ENCODE data around the gene HYAL1.
"Not testable (repeated sequence)": the region's sequence is repeated elsewhere in the genome, so short reads cannot be mapped to it uniquely, and the experiment has no call there.

Gene HYAL1

DNA sequence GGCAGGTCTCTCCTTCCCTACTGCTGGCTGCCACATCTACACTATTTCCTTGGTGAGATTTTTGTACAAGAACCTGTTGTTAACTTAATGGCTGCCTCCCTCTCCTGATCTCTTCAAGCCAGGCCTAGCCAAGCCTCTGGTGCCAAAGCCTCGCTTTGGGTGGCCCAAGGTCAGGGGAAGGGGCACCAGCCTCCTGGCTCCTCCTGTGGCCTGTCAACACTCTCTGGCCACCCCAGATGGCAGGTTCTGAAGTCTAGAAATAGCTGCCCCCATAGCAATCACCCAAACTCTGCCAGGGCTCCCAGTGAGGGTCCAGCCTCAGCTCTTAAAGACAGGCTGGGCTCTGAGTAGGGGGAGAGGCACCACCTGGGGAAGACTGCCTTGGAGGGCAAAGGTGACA lies 16.1 kb downstream of the HYAL1 start:
- TF ChIP-seq ZNF274 (IDR thresholded peaks at IDR 0.05; ENCODE audit: low read depth, low read length) = no peak
- no peak overlapping the region for H3K4me3 ChIP-seq (ENCODE audit: low read length)

DNA sequence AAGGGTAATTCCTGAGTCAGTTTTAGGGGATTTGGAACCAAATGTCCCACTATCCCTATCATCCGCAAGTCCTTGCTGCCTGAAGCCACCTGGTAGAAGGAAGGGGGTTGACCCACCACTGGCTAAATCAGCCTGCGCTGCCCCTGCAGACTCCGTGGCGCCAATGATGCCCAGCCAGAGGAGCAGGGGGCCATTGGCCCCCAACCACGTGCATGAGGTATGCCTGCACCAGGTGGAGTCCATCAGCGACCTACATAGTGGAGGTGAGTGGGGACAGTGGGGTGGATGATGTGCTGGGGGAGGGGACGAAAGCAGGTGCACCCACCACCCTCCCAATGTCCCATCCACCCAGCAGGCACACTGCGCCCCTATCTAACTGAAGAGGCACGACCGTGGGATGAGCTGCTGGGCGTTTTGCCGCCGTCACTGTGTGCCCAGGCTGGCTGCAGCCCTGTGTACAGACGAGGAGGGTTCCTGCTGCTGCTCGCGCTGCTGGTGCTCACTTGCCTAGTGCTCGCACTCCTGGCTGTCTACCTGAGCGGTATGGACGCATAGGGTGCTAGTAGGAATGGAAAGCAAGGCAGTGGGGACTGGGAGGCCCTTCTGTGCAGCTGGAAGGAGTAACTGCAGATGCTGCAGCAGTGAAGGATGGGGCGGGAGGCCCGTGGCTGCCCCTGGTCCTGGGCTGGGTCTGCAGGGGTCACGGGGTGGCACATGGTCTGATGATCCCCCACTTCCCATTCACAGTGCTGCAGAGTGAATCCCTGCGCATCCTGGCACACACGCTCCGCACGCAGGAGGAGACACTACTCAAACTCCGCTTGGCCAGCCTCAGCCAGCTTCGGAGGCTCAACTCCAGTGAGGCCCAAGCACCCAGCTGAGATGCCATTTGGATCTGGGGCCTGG lies 16.8 kb downstream of the HYAL1 start:
- TF ChIP-seq ZNF274 (IDR thresholded peaks at IDR 0.05; ENCODE audit: low read depth, low read length) = no peak
- H3K4me3 ChIP-seq (ENCODE audit: low read length) = no peak overlapping the region

DNA sequence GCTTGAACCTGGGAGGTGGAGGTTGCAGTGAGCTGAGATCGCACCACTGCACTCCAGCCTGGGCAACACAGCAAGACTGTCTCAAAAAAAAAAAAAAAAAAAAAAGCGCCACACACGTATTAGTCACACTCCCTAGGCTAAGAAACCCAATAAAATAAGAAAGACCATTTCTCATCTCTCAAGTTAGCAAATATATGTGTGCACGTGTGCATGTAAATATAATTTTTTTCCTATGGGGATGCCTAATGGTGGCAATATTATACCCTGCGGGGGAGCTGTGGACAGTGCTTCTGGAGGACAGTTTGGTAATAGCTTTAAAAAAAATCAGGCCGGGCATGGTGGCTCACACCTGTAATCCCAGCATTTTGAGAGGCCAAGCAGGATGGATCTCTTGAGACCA lies 19.3 kb downstream of the HYAL1 start:
- not testable (repeated sequence) for H3K4me3 ChIP-seq (ENCODE audit: low read length)

DNA sequence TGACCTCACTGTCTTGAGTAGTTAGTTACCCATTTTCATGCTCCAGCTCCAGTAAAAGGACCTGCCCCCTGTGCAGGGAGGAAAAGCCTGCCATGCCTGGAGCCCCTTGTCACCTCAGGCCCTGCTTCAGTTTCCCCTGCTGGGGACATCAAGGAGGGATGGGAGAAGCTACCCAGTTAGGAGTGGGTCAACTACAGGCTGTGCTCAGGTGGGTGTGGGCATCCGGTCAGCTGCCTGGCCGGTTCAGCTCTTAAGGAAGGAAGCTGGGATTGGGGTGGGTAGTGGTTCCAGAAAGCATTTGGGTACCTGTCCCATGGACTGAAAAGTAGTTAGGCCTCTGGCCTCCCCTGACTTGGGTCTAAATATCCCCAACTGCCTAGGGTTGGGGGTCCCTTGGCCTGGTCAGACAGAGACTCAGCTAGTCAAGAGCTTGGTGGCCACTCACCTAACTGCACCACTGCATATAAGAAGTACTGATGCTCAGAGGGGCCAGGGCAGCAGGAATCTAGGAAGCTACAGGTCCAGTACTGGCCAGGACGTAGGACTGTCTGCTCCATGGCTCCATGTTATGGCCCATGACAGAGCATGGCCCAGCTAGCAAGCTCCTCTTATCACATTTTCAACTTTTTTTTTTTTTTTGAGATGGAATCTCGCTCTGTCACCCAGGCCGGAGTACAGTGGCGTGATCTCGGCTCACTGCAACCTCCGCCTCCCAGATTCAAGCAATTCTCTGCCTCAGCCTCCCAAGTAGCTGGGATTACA lies 23.9 kb downstream of the HYAL1 start:
- no peak overlapping the region for H3K4me3 ChIP-seq (ENCODE audit: low read length)
- no peak for TF ChIP-seq ZNF274 (IDR thresholded peaks at IDR 0.05; ENCODE audit: low read depth, low read length)

- H3K4me3 ChIP-seq (ENCODE audit: low read length) = no peak within 1 kb of the TSS
- no peak for TF ChIP-seq ZNF274 (IDR thresholded peaks at IDR 0.05; ENCODE audit: low read depth, low read length)
Observed at GRCh38 chr3:50278880-50279224, 24.5 kb downstream of the HYAL1 start, which contains the start of gene LSMEM2. Gene LSMEM2 (plus strand): TSS chr3:50279087. CDS start chr3:50279114, 27 bp downstream.

DNA sequence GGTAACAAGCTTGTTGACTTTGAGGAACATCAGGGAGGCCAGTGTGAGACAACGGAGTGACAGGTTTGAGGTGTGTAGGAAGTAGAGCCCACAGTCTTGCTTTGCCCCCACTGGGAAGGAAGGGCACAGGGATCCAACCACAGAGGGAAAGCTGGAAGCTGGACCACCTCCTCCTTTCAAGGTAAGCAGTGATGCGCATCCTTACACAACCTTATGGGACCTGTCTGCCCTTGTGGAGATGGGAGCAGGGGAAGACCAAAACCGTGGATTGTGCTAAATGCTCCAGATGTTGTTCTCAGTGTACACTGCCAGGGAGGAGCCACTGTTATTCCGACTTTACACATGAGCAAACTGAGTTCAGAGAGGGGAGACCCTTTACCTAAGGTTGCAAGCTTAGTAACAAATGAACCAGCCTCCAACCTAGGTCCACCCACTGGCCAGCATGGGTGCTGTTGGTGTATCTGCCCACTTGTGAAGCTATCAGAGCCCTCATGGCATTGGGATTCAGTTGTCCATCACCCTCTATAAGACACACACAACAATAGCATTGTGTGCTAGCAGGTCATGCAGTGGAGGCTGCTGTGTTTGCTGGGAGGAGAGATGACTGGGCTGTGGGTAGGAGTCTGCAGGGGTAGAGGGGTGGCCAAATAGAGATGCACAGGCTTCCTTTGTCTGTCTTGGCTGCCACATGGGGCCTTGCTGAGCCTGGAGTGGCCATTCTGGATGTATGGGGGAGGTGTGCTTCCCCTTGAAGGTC lies 25.1 kb downstream of the HYAL1 start:
- no peak overlapping the region for H3K4me3 ChIP-seq (ENCODE audit: low read length)
- no peak for TF ChIP-seq ZNF274 (IDR thresholded peaks at IDR 0.05; ENCODE audit: low read depth, low read length)

DNA sequence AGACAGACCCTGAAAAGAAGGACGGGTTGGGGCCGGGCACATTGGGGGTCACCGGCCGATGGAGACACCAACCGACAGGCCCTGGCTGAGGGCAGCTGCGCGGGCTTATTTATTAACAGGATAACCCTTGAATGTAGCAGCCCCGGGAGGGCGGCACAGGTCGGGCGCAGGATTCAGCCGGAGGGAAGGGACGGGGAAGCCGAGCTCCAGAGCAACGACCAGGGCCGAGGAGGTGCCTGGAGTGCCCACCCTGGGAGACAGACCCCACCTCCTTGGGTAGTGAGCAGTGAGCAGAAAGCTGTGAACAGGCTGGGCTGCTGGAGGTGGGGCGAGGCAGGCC lies 26.6 kb downstream of the HYAL1 start:
- no peak for TF ChIP-seq ZNF274 (IDR thresholded peaks at IDR 0.05; ENCODE audit: low read depth, low read length)
- H3K4me3 ChIP-seq (ENCODE audit: low read length) = no peak overlapping the region

GRCh38 chr3:50275996-50276761 lies 27.2 kb downstream of the HYAL1 start:
- TF ChIP-seq ZNF274 (IDR thresholded peaks at IDR 0.05; ENCODE audit: low read depth, low read length) = no peak

GRCh38 chr3:50275141-50275995 lies 28.0 kb downstream of the HYAL1 start:
- TF ChIP-seq ZNF274 (IDR thresholded peaks at IDR 0.05; ENCODE audit: low read depth, low read length) = no peak
- no peak overlapping the region for H3K4me3 ChIP-seq (ENCODE audit: low read length)

More at GRCh38 chr3:50275996-50276761, 27.2 kb downstream of the HYAL1 start:
- H3K4me3 ChIP-seq (ENCODE audit: low read length) = no peak overlapping the region

DNA sequence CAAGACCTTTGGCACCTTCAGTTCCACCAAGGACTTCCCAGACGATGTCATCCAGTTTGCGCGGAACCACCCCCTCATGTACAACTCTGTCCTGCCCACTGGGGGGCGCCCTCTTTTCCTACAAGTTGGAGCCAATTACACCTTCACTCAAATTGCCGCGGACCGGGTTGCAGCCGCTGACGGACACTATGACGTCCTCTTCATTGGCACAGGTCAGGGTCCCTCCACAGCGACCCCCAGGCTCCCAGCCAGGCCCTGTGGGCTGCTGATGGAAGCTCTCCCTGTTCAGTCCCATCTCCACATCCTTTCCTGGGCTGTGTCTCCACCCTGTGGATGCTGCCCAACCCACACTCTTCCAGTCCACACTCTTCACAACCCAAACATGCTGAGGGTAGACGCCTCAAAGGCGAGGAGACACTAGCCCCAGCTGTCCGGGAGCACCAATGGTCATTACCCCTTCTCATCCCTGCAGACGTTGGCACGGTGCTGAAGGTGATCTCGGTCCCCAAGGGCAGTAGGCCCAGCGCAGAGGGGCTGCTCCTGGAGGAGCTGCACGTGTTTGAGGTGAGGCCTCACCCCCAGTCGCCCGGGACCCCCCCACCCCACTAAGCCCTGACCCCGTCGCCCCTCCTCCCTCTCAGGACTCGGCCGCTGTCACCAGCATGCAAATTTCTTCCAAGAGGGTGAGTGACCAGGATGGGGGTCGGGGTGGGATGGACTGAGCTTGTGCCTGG lies 28.8 kb downstream of the HYAL1 start:
- H3K4me3 ChIP-seq (ENCODE audit: low read length) = no peak overlapping the region
- no peak for TF ChIP-seq ZNF274 (IDR thresholded peaks at IDR 0.05; ENCODE audit: low read depth, low read length)

DNA sequence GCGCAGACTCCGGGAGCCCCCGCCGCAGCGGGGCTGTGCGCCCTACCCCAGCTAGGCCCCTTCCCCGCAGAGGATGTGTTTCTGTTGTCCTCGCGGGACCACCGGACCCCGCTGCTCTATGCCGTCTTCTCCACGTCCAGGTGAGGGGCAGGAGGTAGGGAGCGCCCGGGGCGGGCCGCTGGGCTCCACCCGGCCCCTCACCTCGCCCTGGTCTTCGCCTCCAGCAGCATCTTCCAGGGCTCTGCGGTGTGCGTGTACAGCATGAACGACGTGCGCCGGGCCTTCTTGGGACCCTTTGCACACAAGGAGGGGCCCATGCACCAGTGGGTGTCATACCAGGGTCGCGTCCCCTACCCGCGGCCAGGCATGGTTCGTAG lies 29.7 kb downstream of the HYAL1 start:
- no peak for TF ChIP-seq ZNF274 (IDR thresholded peaks at IDR 0.05; ENCODE audit: low read depth, low read length)
- H3K4me3 ChIP-seq (ENCODE audit: low read length) = no peak overlapping the region

GRCh38 chr3:50272911-50273688 lies 30.3 kb downstream of the HYAL1 start:
- no peak for TF ChIP-seq ZNF274 (IDR thresholded peaks at IDR 0.05; ENCODE audit: low read depth, low read length)
- no peak overlapping the region for H3K4me3 ChIP-seq (ENCODE audit: low read length)

GRCh38 chr3:50272538-50272910 lies 30.9 kb downstream of the HYAL1 start:
- not testable (repeated sequence) for H3K4me3 ChIP-seq (ENCODE audit: low read length)

Data from GM08714 (cell line).